Measurements from ENCODE around the gene RDH5.

Gene RDH5

DNA sequence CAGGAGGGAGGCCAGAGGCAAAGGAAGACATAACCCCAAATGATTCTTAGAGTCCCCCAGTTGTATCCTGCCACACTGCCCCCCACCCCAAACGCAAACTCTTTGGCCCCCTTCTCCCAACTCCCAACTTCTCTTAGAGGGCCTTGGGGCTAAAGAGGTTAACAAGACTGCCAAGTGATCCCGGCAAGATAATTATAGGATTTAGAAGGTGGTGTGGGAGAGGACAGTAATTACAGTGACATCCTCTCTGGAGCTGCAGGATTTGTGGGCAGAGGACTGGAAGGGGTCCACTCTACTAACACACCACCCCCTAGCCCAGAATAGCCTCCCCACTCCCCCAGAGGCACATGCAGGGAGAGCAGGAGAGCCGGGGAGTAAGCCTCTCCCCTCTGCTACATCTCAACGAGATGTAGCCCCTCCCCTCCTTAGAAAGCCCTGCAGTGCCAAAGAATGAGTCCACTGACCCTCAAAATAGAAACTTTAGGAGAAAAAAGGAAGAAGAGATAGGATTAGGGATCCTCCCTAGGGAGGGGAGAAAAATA, 17.5 kb downstream of the RDH5 start:
- H3K27me3 ChIP-seq (ENCODE audit: control insufficient read depth, insufficient read depth, low read length): peaks cover 9% of the 10 kb centered on the region
- H3K9ac ChIP-seq (ENCODE audit: low read length): peak overlapping the region; percentile 48
- H3K4me3 ChIP-seq (ENCODE audit: low read length): no peak overlapping the region
- no peaks in the 10 kb centered on the region for H3K36me3 ChIP-seq (ENCODE audit: control insufficient read depth, insufficient read depth, low read length)
- peaks cover 16% of the 10 kb centered on the region for H3K4me1 ChIP-seq (ENCODE audit: control insufficient read depth, insufficient read depth, low read length)
- H3K9me3 ChIP-seq (ENCODE audit: control insufficient read depth, low read length): no peaks in the 10 kb centered on the region

- Histone ChIP-seq H3K9ac (ENCODE audit: low read length) (peak overlapping the region; percentile 48), H3K27me3 (ENCODE audit: control insufficient read depth, insufficient read depth, low read length) (peaks cover 11% of the 10 kb centered on the region), H3K9me3 (ENCODE audit: control insufficient read depth, low read length) (no peaks in the 10 kb centered on the region), H3K36me3 (ENCODE audit: control insufficient read depth, insufficient read depth, low read length) (no peaks in the 10 kb centered on the region), H3K4me1 (ENCODE audit: control insufficient read depth, insufficient read depth, low read length) (peaks cover 17% of the 10 kb centered on the region), H3K4me3 (ENCODE audit: low read length) (peak overlapping the region; percentile 10)
Measured at GRCh38 chr12:55738123-55739024, 18.2 kb downstream of the RDH5 start.

DNA sequence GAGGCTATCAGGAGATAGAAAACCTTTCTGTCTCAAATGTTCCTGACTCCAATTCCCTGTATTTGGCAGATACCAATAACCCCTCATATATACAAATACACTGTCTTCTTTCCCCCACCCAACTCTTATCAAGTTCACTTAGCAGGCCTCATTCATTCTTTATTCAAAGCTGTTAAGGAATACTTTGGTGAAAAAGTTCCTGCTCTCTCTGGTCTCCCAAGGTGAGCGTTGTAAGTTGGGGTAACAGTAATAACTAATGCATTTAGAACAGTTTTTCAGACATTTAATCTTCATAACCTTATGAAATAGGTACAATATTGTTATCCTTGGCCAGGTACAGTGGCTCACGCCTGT, 18.8 kb downstream of the RDH5 start:
- Histone ChIP-seq H3K9ac (ENCODE audit: low read length) (no peak overlapping the region), H3K36me3 (ENCODE audit: control insufficient read depth, insufficient read depth, low read length) (no peaks in the 10 kb centered on the region), H3K4me1 (ENCODE audit: control insufficient read depth, insufficient read depth, low read length) (peaks cover 22% of the 10 kb centered on the region), H3K4me3 (ENCODE audit: low read length) (no peak overlapping the region), H3K27me3 (ENCODE audit: control insufficient read depth, insufficient read depth, low read length) (peaks cover 13% of the 10 kb centered on the region), H3K9me3 (ENCODE audit: control insufficient read depth, low read length) (no peaks in the 10 kb centered on the region)

DNA sequence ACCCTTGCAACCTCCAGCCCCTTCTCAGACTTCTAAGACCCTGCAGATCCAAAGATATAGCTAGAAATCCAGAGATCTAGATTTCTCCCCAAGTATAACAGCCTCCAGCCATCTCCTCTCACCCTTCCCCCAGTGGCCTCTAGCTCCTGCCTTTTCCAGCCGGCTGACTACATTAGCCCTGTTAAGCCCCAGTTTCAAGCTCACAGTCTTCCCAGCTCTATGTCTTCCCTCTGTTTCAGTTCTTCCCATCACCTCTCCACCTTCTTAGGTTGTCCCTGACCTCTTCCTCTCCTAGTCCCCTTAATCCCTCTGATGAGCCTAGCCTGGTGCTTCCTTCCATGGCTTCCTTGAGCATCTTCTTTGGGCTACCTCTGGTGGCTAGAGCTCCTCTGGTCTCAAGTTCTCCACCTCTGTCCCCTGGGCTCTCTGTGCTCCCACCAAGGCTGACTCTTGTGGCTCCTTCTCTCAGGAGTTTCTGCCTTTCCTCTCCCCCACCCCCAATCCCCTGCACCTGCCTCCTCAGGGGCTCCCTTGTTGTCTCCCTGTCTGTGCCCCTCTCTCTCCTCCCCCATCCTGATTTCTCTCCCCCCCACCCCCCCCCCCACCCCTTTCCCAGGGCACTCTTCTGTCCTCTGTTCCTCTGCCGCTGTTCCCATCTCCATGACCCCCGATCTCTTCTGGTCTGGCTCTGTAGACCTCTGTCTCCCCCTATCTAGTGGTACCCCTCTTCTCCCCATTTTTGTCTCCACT, 21.9 kb downstream of the RDH5 start:
- Histone ChIP-seq H3K27me3 (ENCODE audit: control insufficient read depth, insufficient read depth, low read length) (peaks cover 21% of the 10 kb centered on the region), H3K4me3 (ENCODE audit: low read length) (no peak overlapping the region), H3K9me3 (ENCODE audit: control insufficient read depth, low read length) (no peaks in the 10 kb centered on the region), H3K9ac (ENCODE audit: low read length) (no peak overlapping the region), H3K4me1 (ENCODE audit: control insufficient read depth, insufficient read depth, low read length) (peaks cover 23% of the 10 kb centered on the region), H3K36me3 (ENCODE audit: control insufficient read depth, insufficient read depth, low read length) (no peaks in the 10 kb centered on the region)

- Histone ChIP-seq H3K9ac (ENCODE audit: low read length) (peak within 1 kb of the TSS; percentile 46), H3K27me3 (ENCODE audit: control insufficient read depth, insufficient read depth, low read length) (peaks cover 21% of the 10 kb centered on the region), H3K4me3 (ENCODE audit: low read length) (no peak within 1 kb of the TSS), H3K4me1 (ENCODE audit: control insufficient read depth, insufficient read depth, low read length) (peaks cover 19% of the 10 kb centered on the region), H3K36me3 (ENCODE audit: control insufficient read depth, insufficient read depth, low read length) (no peaks in the 10 kb centered on the region), H3K9me3 (ENCODE audit: control insufficient read depth, low read length) (no peaks in the 10 kb centered on the region)
Measured at GRCh38 chr12:55742719-55743405, 22.7 kb downstream of the RDH5 start, which contains the start of gene GDF11. Gene GDF11 (plus strand): TSS chr12:55743122. CDS start chr12:55743317, 195 bp downstream.

DNA sequence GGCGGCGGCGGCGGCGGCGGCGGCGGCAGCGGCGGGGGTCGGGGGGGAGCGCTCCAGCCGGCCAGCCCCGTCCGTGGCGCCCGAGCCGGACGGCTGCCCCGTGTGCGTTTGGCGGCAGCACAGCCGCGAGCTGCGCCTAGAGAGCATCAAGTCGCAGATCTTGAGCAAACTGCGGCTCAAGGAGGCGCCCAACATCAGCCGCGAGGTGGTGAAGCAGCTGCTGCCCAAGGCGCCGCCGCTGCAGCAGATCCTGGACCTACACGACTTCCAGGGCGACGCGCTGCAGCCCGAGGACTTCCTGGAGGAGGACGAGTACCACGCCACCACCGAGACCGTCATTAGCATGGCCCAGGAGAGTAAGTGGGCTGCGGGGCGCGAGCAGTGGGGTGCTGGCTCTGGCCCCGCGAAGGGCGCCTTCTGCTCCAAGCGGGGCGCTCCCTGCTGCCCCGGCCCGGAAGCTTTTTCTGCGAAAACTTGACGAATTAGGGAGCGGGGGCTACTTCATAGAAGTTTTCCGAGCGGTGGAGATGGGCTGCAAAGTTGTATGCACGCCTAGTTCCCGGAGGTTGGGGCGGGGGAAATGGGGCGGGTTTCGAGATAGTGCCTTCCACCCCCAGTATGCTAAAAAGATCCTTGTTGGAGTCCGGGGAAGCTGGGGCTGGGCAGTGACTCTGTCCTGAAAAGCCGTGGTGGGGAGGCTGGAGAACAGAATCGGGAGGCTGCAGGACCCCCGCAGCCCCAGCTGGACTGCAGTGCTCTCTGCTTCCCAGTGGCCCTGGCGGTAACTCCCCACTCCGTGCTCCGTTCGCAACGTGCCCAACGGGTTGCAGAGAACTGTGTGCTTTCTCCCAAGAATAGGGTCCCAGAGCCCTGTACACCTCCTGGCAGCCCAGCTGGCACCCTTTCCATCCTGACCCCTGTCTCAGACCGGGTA, 23.5 kb downstream of the RDH5 start:
- Histone ChIP-seq H3K9ac (ENCODE audit: low read length) (peak overlapping the region; percentile 43), H3K4me1 (ENCODE audit: control insufficient read depth, insufficient read depth, low read length) (peaks cover 13% of the 10 kb centered on the region), H3K36me3 (ENCODE audit: control insufficient read depth, insufficient read depth, low read length) (no peaks in the 10 kb centered on the region), H3K27me3 (ENCODE audit: control insufficient read depth, insufficient read depth, low read length) (peaks cover 21% of the 10 kb centered on the region), H3K9me3 (ENCODE audit: control insufficient read depth, low read length) (no peaks in the 10 kb centered on the region), H3K4me3 (ENCODE audit: low read length) (no peak overlapping the region)

- Histone ChIP-seq H3K36me3 (ENCODE audit: control insufficient read depth, insufficient read depth, low read length) (no peaks in the 10 kb centered on the region), H3K4me1 (ENCODE audit: control insufficient read depth, insufficient read depth, low read length) (peaks cover 13% of the 10 kb centered on the region), H3K4me3 (ENCODE audit: low read length) (no peak overlapping the region), H3K9me3 (ENCODE audit: control insufficient read depth, low read length) (no peaks in the 10 kb centered on the region), H3K9ac (ENCODE audit: low read length) (peak overlapping the region; percentile 43), H3K27me3 (ENCODE audit: control insufficient read depth, insufficient read depth, low read length) (peaks cover 21% of the 10 kb centered on the region)
Measured at GRCh38 chr12:55744340-55745030, 24.3 kb downstream of the RDH5 start.

DNA sequence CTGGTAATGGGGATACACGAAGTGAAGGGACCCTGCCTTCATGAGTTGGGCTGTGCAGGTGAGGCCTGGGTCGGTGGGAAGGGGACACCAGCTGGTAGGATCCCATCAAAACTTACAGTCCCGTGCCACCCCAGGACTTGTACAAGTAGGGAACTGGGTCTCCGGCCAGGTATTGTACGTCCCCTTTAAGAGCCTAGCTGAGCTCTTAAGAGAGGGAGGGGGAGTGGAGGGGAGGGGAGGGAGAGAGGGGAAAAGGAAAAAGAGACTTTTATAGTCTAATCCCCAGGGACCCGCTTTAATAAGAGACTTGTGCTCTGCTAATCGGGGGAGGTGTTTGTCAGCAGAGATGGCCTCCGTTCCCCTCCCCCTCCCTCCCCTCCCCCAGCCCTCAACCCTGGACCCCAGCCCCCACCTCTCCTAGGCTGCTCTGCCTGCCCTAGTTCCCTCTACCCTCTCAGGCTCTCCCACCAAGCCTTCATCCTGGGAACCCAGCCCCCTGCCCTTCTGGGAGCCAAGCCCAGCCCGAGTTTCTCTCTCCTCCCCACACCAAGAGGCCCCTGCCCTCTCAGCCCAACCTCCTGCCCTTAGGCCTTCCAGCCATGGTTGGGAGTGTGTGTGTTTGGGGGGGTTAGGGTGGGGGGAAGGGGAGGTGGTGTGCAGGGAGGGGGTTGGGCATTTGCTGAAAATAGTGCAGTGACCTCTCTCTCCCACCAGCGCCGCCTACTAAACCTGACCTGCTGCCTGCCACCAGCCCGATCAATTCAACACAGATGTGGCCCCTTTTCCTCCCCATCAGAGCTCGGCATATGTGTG, 25.4 kb downstream of the RDH5 start:
- peaks cover 13% of the 10 kb centered on the region for H3K4me1 ChIP-seq (ENCODE audit: control insufficient read depth, insufficient read depth, low read length)
- no peak overlapping the region for H3K4me3 ChIP-seq (ENCODE audit: low read length)
- H3K9me3 ChIP-seq (ENCODE audit: control insufficient read depth, low read length): no peaks in the 10 kb centered on the region
- H3K9ac ChIP-seq (ENCODE audit: low read length): no peak overlapping the region
- no peaks in the 10 kb centered on the region for H3K36me3 ChIP-seq (ENCODE audit: control insufficient read depth, insufficient read depth, low read length)
- H3K27me3 ChIP-seq (ENCODE audit: control insufficient read depth, insufficient read depth, low read length): peaks cover 21% of the 10 kb centered on the region

GRCh38 chr12:55746174-55746912, 26.1 kb downstream of the RDH5 start:
- peaks cover 21% of the 10 kb centered on the region for H3K27me3 ChIP-seq (ENCODE audit: control insufficient read depth, insufficient read depth, low read length)
- no peak overlapping the region for H3K9ac ChIP-seq (ENCODE audit: low read length)
- H3K4me1 ChIP-seq (ENCODE audit: control insufficient read depth, insufficient read depth, low read length): peaks cover 13% of the 10 kb centered on the region
- H3K4me3 ChIP-seq (ENCODE audit: low read length): no peak overlapping the region
- no peaks in the 10 kb centered on the region for H3K36me3 ChIP-seq (ENCODE audit: control insufficient read depth, insufficient read depth, low read length)
- no peaks in the 10 kb centered on the region for H3K9me3 ChIP-seq (ENCODE audit: control insufficient read depth, low read length)

DNA sequence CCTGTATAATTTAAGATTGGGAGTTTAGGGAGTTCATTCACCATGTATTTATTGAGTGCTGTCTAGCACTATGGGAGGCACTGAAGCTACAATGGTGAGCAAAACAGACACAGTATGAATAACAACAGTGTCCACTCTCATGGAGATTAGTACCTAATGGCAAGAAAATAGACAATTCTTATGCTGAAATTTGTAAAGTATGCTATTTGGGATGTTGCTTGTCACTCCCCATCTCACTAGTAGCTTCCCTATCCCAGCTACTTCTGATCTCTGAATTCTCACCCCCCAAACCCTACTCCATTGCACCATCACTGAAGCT, 26.7 kb downstream of the RDH5 start:
- no peaks in the 10 kb centered on the region for H3K36me3 ChIP-seq (ENCODE audit: control insufficient read depth, insufficient read depth, low read length)
- no peak overlapping the region for H3K9ac ChIP-seq (ENCODE audit: low read length)
- H3K4me3 ChIP-seq (ENCODE audit: low read length): no peak overlapping the region
- peaks cover 13% of the 10 kb centered on the region for H3K4me1 ChIP-seq (ENCODE audit: control insufficient read depth, insufficient read depth, low read length)
- no peaks in the 10 kb centered on the region for H3K9me3 ChIP-seq (ENCODE audit: control insufficient read depth, low read length)
- H3K27me3 ChIP-seq (ENCODE audit: control insufficient read depth, insufficient read depth, low read length): peaks cover 18% of the 10 kb centered on the region

Measured in mucosa of stomach (tissue), 1 donor.